Skeletal muscle tissue (tissue), 4 donors: ENCODE data around the gene CGB3. TPM values are rescaled to one million over a fixed set of nuclear protein-coding genes. Genes with fewer than 3 reads are reported as not detected.

ENCODE experiments used
- H3K27ac ChIP-seq: one replicate; pipeline ENCODE4 v1.7.0; 2013; ENCODE audit warnings: mild to moderate bottlenecking, low read depth, low read length, inconsistent platforms
- H3K27me3 ChIP-seq, 3 donors: one replicate each; pipeline ENCODE4 v1.7.0; 2013; ENCODE audit warnings: low read length in 3 of 3; ENCODE audit not compliant: control insufficient read depth in 3 of 3, insufficient read depth in 3 of 3
- H3K36me3 ChIP-seq, 3 donors: one replicate each; pipeline ENCODE4 v1.7.0; 2013; ENCODE audit warnings: low read length in 3 of 3; ENCODE audit not compliant: control insufficient read depth in 3 of 3, insufficient read depth in 3 of 3
- H3K4me1 ChIP-seq, 3 donors: one replicate each; pipeline ENCODE4 v1.7.0; 2013; ENCODE audit warnings: low read length in 3 of 3, mild to moderate bottlenecking in 3 of 3; ENCODE audit not compliant: control insufficient read depth in 3 of 3, insufficient read depth in 3 of 3
- H3K4me3 ChIP-seq, 3 donors: one replicate each; pipeline ENCODE4 v1.7.0; 2013; ENCODE audit warnings: low read length in 3 of 3
- H3K9ac ChIP-seq, 3 donors: one replicate each; pipeline ENCODE4 v1.7.0; 2013; ENCODE audit warnings: low read length in 3 of 3, mild to moderate bottlenecking in 3 of 3, moderate library complexity in 2 of 3, low read depth in 1 of 3
- H3K9me3 ChIP-seq, 3 donors: one replicate each; pipeline ENCODE4 v1.7.0; 2013; ENCODE audit warnings: low read length in 3 of 3; ENCODE audit not compliant: control insufficient read depth in 3 of 3
- total RNA-seq: library from RNA; depleted of rRNA; stranded (reverse); fragments of >200 nt; gene quantifications from one replicate; pipeline ENCODE4 v1.2.3, GENCODE V29; 2014
- donor health status: Osteomylitis.

CGB3 gene
- total RNA-seq, 1 donor from 2014 or later = not detected

- H3K36me3 ChIP-seq = peaks cover 17 to 31% (median 24%) of the 10 kb centered on the region in 3 donors
- peaks cover 15 to 21% (median 16%) of the 10 kb centered on the region in 3 donors for H3K4me1 ChIP-seq
- peak within 1 kb of the TSS in 2 of 3 donors; percentile 23 to 66 for H3K9ac ChIP-seq
These were observed 7.0 kb downstream of the CGB3 start, which contains the start of gene LHB for GRCh38 chr19:49017041-49017665. Gene LHB (minus strand): TSS chr19:49017091. CDS start chr19:49017081, 10 bp downstream.

DNA sequence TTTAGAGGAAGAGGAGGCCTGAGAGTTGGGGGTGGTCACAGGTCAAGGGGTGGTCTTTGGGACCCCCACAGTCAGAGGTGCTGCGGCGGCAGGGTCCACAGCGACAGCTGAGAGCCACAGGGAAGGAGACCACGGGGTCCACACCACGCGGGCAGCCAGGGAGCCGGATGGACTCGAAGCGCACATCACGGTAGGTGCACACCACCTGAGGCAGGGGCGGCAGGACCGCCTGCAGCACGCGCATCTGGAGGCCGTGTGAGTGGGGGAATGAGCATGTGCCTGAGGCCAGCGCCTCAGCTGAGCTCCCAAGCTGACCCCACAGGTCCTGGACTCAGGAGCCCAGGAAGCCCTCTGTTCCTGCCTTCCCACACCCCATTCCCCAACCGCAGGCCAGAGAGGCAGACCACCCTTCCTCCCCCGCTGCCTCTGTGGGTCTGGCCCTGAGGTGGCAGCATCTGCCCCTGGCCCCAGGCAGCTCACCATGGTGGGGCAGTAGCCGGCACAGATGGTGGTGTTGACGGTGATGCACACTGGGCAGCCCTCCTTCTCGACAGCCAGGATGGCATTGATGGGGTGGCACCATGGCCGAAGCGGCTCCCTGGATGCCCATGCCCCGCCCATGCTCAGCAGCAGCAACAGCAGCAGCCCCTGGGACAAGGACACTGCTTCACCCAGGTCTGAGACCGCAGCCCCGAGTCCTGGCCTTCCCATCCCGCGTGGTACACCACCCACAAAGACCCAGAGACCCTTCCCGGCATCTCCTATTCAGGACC, 7.9 kb downstream of the CGB3 start:
- H3K9me3 ChIP-seq = no peaks in the 10 kb centered on the region
- no peak overlapping the region for H3K9ac ChIP-seq
- H3K36me3 ChIP-seq = peaks cover 26 to 40% (median 33%) of the 10 kb centered on the region in 3 donors
- H3K4me1 ChIP-seq = peaks cover 15 to 21% (median 16%) of the 10 kb centered on the region in 3 donors
- H3K27ac ChIP-seq = no peak overlapping the region
- H3K4me3 ChIP-seq = no peak overlapping the region
- peaks cover 3 to 10% (median 4%) of the 10 kb centered on the region in 3 donors for H3K27me3 ChIP-seq

More at GRCh38 chr19:49017041-49017665, 7.0 kb downstream of the CGB3 start, which contains the start of gene LHB:
- Histone ChIP-seq H3K27ac (no peak within 1 kb of the TSS), H3K27me3 (peaks cover 3 to 11% (median 4%) of the 10 kb centered on the region in 3 donors), H3K4me3 (peak within 1 kb of the TSS; percentile 54 to 61 (median 60)), H3K9me3 (no peaks in the 10 kb centered on the region)

- Histone ChIP-seq H3K27me3 (peaks cover 3 to 6% (median 4%) of the 10 kb centered on the region in 3 donors), H3K9me3 (no peaks in the 10 kb centered on the region), H3K4me3 (no peak overlapping the region), H3K4me1 (peaks cover 15 to 21% (median 16%) of the 10 kb centered on the region in 3 donors), H3K9ac (no peak overlapping the region), H3K36me3 (peaks cover 33 to 48% (median 44%) of the 10 kb centered on the region in 3 donors), H3K27ac (no peak overlapping the region)
These were observed 9.3 kb downstream of the CGB3 start for GRCh38 chr19:49014870-49015255.

DNA sequence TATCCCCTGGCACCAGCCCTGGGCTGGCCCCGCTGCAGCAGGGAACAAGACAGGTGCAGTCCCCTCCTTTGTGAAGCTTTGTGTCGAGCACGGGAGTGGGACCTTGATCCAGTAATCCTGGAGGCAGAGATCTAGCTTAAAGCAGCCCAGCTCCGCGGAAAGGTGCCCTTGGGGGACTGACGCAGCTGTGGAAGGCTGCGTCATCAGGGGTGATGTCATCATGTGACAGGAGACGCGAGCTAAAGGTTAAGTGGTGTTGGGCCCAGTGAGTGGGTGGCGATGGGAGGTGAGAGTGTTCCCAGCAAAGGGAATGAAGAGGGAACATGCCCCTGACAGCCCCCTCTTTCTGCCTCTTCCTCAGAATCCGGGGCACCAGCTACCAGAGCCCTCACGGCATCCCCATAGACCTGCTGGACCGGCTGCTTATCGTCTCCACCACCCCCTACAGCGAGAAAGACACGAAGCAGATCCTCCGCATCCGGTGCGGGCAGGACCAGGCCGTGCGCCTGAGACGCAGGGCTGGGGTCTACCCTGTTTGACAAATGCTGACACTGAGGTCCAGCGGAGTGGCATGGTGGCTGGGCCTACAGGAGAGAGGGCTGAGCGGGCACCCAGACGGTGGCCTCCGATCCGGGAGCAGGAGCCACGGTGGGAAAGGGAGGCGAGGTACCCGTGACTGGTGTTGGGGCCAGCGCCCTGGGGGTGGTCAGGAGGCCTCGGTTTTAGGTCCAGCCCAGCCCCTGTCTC, 9.8 kb downstream of the CGB3 start:
- Histone ChIP-seq H3K27ac (no peak overlapping the region), H3K9me3 (no peaks in the 10 kb centered on the region), H3K27me3 (peaks cover under 1 to 3% (median 3%) of the 10 kb centered on the region in 3 donors), H3K36me3 (peaks cover 38 to 54% (median 50%) of the 10 kb centered on the region in 3 donors), H3K4me1 (peaks cover 12 to 20% (median 15%) of the 10 kb centered on the region in 3 donors), H3K9ac (no peak overlapping the region), H3K4me3 (no peak overlapping the region)

GRCh38 chr19:49011194-49011593, 12.9 kb downstream of the CGB3 start:
- no peak overlapping the region for H3K9ac ChIP-seq
- H3K36me3 ChIP-seq = peaks cover 53 to 67% (median 62%) of the 10 kb centered on the region in 3 donors
- no peaks in the 10 kb centered on the region for H3K4me1 ChIP-seq
- H3K4me3 ChIP-seq = no peak overlapping the region
- H3K27me3 ChIP-seq = no peaks in the 10 kb centered on the region
- H3K9me3 ChIP-seq = no peaks in the 10 kb centered on the region
- no peak overlapping the region for H3K27ac ChIP-seq

- Histone ChIP-seq H3K36me3 (peaks cover 53 to 63% (median 60%) of the 10 kb centered on the region in 3 donors), H3K9me3 (no peaks in the 10 kb centered on the region), H3K27me3 (no peaks in the 10 kb centered on the region), H3K9ac (no peak overlapping the region), H3K27ac (no peak overlapping the region), H3K4me3 (no peak overlapping the region), H3K4me1 (no peaks in the 10 kb centered on the region)
These were observed 13.7 kb downstream of the CGB3 start for GRCh38 chr19:49010453-49010852.

DNA sequence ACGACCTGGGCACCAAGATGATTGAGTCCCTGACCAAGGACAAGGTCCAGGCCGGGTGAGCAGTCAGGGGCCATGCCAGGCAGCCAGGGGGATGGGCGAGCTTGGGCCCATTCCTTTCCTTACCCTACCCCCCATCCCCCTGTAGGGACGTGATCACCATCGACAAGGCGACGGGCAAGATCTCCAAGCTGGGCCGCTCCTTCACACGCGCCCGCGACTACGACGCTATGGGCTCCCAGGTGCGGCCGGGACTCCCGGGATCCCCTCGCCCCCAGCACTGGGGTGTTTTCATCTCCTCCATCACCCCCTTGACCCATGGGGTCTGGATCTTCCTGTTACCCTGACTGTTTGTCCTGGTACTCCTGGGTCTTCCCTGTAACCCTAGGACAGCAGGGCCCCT, 14.3 kb downstream of the CGB3 start:
- Histone ChIP-seq H3K9me3 (no peaks in the 10 kb centered on the region), H3K4me1 (no peaks in the 10 kb centered on the region), H3K27me3 (no peaks in the 10 kb centered on the region), H3K4me3 (no peak overlapping the region), H3K27ac (no peak overlapping the region), H3K9ac (no peak overlapping the region), H3K36me3 (peaks cover 53 to 63% (median 59%) of the 10 kb centered on the region in 3 donors)

- H3K4me3 ChIP-seq = no peak overlapping the region
- H3K9me3 ChIP-seq = no peaks in the 10 kb centered on the region
- H3K27ac ChIP-seq = no peak overlapping the region
- H3K4me1 ChIP-seq = no peaks in the 10 kb centered on the region
- peaks cover 52 to 61% (median 56%) of the 10 kb centered on the region in 3 donors for H3K36me3 ChIP-seq
- H3K9ac ChIP-seq = no peak overlapping the region
- H3K27me3 ChIP-seq = no peaks in the 10 kb centered on the region
These were observed 17.2 kb downstream of the CGB3 start for GRCh38 chr19:49006905-49007304.

DNA sequence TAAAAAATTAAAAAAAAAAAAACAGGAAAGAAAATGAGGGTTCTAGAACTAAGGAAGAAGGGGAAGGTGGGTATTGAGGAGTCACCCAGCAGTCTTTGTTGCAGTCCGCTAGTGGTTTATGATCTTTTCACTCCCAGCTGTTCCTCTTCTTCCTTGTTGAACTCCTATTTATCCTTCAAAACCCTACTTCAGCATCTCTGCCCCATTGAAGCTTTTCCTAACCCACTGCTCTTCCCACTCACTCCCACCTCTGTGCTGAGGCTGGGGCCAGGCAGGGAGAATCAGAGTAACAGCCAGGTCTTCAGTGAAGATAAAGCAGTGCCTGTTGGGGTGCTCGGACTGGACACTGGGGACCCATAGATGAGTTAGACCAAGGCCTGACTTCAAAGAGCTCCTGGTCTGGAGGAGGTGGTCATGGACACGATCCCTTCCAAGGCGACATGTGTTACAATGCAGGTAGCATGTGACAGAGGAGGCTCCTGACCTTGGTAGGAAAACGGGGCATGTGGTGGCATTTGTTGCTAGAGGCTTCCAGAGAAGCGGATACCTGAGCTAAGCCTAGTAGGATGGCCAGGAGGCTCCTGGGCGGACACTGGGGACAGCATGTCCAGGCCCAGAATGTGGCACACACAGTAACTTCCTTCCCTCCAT, 19.0 kb downstream of the CGB3 start:
- Histone ChIP-seq H3K27me3 (no peaks in the 10 kb centered on the region), H3K9me3 (no peaks in the 10 kb centered on the region), H3K27ac (no peak overlapping the region), H3K36me3 (peaks cover 40 to 48% (median 40%) of the 10 kb centered on the region in 3 donors), H3K4me3 (no peak overlapping the region), H3K9ac (no peak overlapping the region), H3K4me1 (no peaks in the 10 kb centered on the region)
